B cell (primary cell): ENCODE results near the gene ST6GALNAC2. TPM values are rescaled to one million over a fixed set of nuclear protein-coding genes. Genes with fewer than 3 reads are reported as not detected.

Experiments used
- ATAC-seq: fragments of 200-7000 bp; cut with Tn5 transposase; one replicate; pipeline ENCODE4 v1.10.0; 2021; ENCODE audit warnings: low read depth, mild to moderate bottlenecking, moderate number of reproducible peaks, moderate library complexity
- CTCF ChIA-PET: fragments of 350-600 bp; sonication (Branson Sonifier 250); formaldehyde crosslinking; loops from one replicate; lab custom pipeline; 2021; ENCODE audit warnings: antibody characterized with exemption, inconsistent platforms; lab: Charles Lee
- POLR2A ChIA-PET: fragments of 350-600 bp; sonication (Branson Sonifier 250); formaldehyde crosslinking; loops from one replicate; lab custom pipeline; 2021; ENCODE audit warnings: antibody characterized with exemption; lab: Charles Lee
- DNase-seq: peaks from one replicate; pipeline ENCODE4 v3.0.0; 2013
- H2AFZ ChIP-seq: 2 replicates; pipeline ENCODE4 v1.6.1; 2012; ENCODE audit warnings: mild to moderate bottlenecking, low read depth, low read length; ENCODE audit not compliant: insufficient read depth, poor library complexity, severe bottlenecking
- H3K27ac ChIP-seq, 2 donors: 1 replicate in 1 of 2; 2 replicates in 1 of 2; pipeline ENCODE4 v1.5.1; 2012 to 2013; ENCODE audit warnings: low read length in 2 of 2, mild to moderate bottlenecking in 2 of 2, moderate library complexity in 1 of 2
- H3K27me3 ChIP-seq, 4 experiments: fragments of 200-600 bp in 1 of 4; sonication (generic) in 1 of 4; replicated peaks in 1 of 4; 1 replicate in 2 of 4; 2 replicates in 2 of 4; pipeline versions ENCODE4 v1.6.1 to v1.7.0; 2013 to 2016; ENCODE audit warnings: low read length in 3 of 4, mild to moderate bottlenecking in 2 of 4, mixed read lengths in 1 of 4, moderate library complexity in 1 of 4; ENCODE audit not compliant: insufficient read depth in 4 of 4, control insufficient read depth in 3 of 4; ENCODE audit errors: control extremely low read depth in 1 of 4
- H3K36me3 ChIP-seq, 2 experiments: replicated peaks in 1 of 2; 1 replicate in 1 of 2; 2 replicates in 1 of 2; pipeline versions ENCODE4 v1.6.1 to v1.7.1; 2013; ENCODE audit warnings: low read length in 1 of 2; ENCODE audit not compliant: insufficient read depth in 2 of 2, control insufficient read depth in 1 of 2; ENCODE audit errors: control extremely low read depth in 1 of 2, extremely low read depth in 1 of 2
- H3K4me1 ChIP-seq, 2 donors: fragments of 200-600 bp in 1 of 2; sonication (generic) in 1 of 2; 1 replicate in 1 of 2; 2 replicates in 1 of 2; pipeline versions ENCODE4 v1.5.1 to v1.6.1; 2013 to 2017; ENCODE audit warnings: low read length in 2 of 2; ENCODE audit not compliant: control insufficient read depth in 2 of 2, insufficient read depth in 2 of 2
- H3K4me2 ChIP-seq: replicated peaks from 2 replicates; pipeline ENCODE3; 2012; ENCODE audit warnings: mild to moderate bottlenecking, low read depth, low read length; ENCODE audit not compliant: poor library complexity, severe bottlenecking
- H3K4me3 ChIP-seq, 5 experiments: fragments of 200-600 bp in 1 of 5; sonication (generic) in 1 of 5; 1 replicate in 3 of 5; 2 replicates in 2 of 5; pipeline versions ENCODE4 v1.5.1 to v1.7.0; 2011 to 2016; ENCODE audit warnings: low read length in 4 of 5, mild to moderate bottlenecking in 4 of 5, low read depth in 2 of 5, control low read depth in 1 of 5, moderate library complexity in 1 of 5; ENCODE audit not compliant: insufficient read depth in 1 of 5; ENCODE audit errors: control extremely low read depth in 1 of 5, extremely low read depth in 1 of 5
- H3K79me2 ChIP-seq: fragments of 200-600 bp; sonication (generic); one replicate; pipeline ENCODE4 v1.6.0; 2016; ENCODE audit warnings: low read length; ENCODE audit not compliant: control insufficient read depth, insufficient read depth
- H3K9ac ChIP-seq: fragments of 200-600 bp; sonication (generic); 2 replicates; pipeline ENCODE4 v1.6.1; 2017; ENCODE audit warnings: mild to moderate bottlenecking, low read length, moderate library complexity
- H3K9me3 ChIP-seq, 3 donors: one replicate each; pipeline versions ENCODE4 v1.6.1 to v1.7.1; 2013; ENCODE audit warnings: low read length in 2 of 3; ENCODE audit not compliant: control insufficient read depth in 2 of 3, insufficient read depth in 1 of 3; ENCODE audit errors: control extremely low read depth in 1 of 3
- H4K20me1 ChIP-seq: 2 replicates; pipeline ENCODE4 v1.6.0; 2012; ENCODE audit warnings: mild to moderate bottlenecking, low read length; ENCODE audit not compliant: insufficient read depth, control insufficient read depth, poor library complexity, severe bottlenecking
- H3K27ac Mint-ChIP-seq: one replicate; pipeline ENCODE4 v1.8.0; 2021; ENCODE audit warnings: mixed read lengths
- H3K27me3 Mint-ChIP-seq: one replicate; pipeline ENCODE4 v1.8.0; 2021; ENCODE audit warnings: mixed read lengths
- H3K4me1 Mint-ChIP-seq: one replicate; pipeline ENCODE4 v1.8.0; 2021; ENCODE audit warnings: mixed read lengths
- H3K4me3 Mint-ChIP-seq: one replicate; pipeline ENCODE4 v1.8.0; 2021; ENCODE audit warnings: mixed read lengths
- H3K9me3 Mint-ChIP-seq: one replicate; pipeline ENCODE4 v1.8.0; 2022; ENCODE audit warnings: mixed read lengths; ENCODE audit not compliant: insufficient read depth
- CTCF ChIP-seq: fragments of 200-600 bp; IDR thresholded peaks from one replicate; pipeline ENCODE4 v1.8.0; 2022; ENCODE audit warnings: antibody characterized with exemption, mild to moderate bottlenecking
- EZH2 ChIP-seq: IDR thresholded peaks from 2 replicates; pipeline ENCODE4 v1.6.1; 2012; ENCODE audit warnings: borderline replicate concordance, low read depth, mild to moderate bottlenecking, moderate library complexity, low read length; ENCODE audit not compliant: insufficient read depth, poor library complexity, severe bottlenecking
- WGBS: methylation state at CpG from one replicate; pipeline ENCODE4 v1.1.5; 2013; ENCODE audit warnings: missing lambda C conversion rate; ENCODE audit not compliant: insufficient coverage; 5-methylcytosine and 5-hydroxymethylcytosine counted together
- intact Hi-C: fragments of 100-400 bp; cut with micrococcal nuclease; formaldehyde crosslinking; loops from one replicate; pipeline ENCODE4 v1.10.0; 2022
- polyA plus RNA-seq: library from polyadenylated mRNA; depleted of rRNA; stranded (reverse); fragments of >200 nt; gene quantifications from 2 replicates; pipeline ENCODE4 v1.2.3, GENCODE V29; 2012
- total RNA-seq, 2 donors: library from RNA; stranded (reverse); fragments of 120-200 nt in 1 of 2; gene quantifications; 1 replicate in 1 of 2; 2 replicates in 1 of 2; pipeline versions ENCODE4 v1.2.3 to v1.2.4, GENCODE V29; 2013 to 2022

ST6GALNAC2 gene
- total and polyA plus RNA-seq, 2 donors (not counting 1 experiment from before 2014, with no cell fraction given) = 0.58 to 2.7 TPM

GRCh38 chr17:76566613-76566943 lies 19.1 kb downstream of the ST6GALNAC2 start:
- H3K27ac ChIP-seq = no peak overlapping the region
- Mint-ChIP-seq H3K4me1 (peaks cover 36% of the 10 kb centered on the region), H3K4me3 (no peak overlapping the region), H3K27ac (no peak overlapping the region), H3K27me3 (no peaks in the 10 kb centered on the region), H3K9me3 (no peaks in the 10 kb centered on the region)
- WGBS = no CpG with 5 or more reads among the region's 3 CpGs
- CTCF ChIA-PET = interaction anchor here (0.7 to 3.0 kb wide), 8 partner anchors 9 to 489 kb away, joined by 3 to 19 read pairs (median 6); partner anchors contain the start of gene ST6GALNAC2
- intact Hi-C loops = no loop called here
- DNase-seq (no peak), ATAC-seq (no peak)
- H3K27me3 ChIP-seq = no peaks in the 10 kb centered on the region
- peaks cover 0 to 27% of the 10 kb centered on the region in 2 experiments for H3K36me3 ChIP-seq
- H3K4me3 ChIP-seq = no peak overlapping the region
- peaks cover 19 to 21% of the 10 kb centered on the region in 2 donors for H3K4me1 ChIP-seq
- no peak overlapping the region for H3K9ac ChIP-seq
- no peaks in the 10 kb centered on the region for H3K79me2 ChIP-seq
- H2AFZ ChIP-seq = no peak overlapping the region
- POLR2A ChIA-PET = interaction anchor here (0.7 kb wide), 1 partner anchor 1476 kb away, joined by 4 read pairs; no protein-coding TSS in a partner anchor
- H3K4me2 ChIP-seq = no peak overlapping the region
- H3K9me3 ChIP-seq = no peaks in the 10 kb centered on the region
- TF ChIP-seq CTCF (no peak), EZH2 (no peak)
- H4K20me1 ChIP-seq = peaks cover 23% of the 10 kb centered on the region

DNA sequence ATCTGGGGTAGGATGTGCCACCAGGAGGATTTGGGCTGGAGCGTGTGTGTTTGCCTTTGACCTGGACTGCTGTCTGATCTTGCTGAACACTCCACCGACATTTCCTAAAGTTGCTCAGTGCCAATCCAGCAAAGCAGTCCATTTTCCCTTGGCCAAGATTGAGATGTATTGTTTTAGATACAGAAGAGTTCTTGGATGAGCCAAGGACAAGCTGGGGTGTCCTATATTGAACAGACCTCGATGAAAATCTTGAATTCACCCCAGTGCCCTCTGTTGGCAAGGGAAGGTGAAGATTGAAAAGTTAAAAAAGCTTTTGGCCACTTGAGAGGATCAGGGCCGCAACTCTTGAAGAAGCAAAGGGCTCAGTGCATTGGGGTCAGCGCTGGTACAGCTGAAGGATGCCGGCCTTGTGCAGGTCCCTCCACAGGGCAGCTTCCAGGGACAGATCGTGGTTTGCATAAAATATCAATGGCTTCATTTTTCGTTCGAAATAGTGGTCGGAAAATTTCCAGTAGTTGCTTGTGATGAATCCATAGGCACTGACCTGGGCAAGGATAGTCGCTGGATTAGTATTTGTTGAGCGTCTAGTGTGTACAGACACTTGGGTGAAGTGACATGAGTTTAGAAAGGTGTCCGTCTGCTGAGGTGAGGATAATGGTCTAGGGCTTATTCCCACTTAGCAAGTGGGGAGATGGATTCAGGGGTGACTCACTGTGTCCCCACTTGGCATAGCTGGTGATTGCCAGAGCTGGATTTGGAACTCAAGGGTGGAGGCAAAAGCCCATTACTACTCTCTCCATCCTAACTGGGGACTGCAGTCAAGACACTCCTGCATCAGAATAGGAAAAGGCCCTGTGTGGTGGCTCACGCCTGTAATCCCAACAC lies 19.7 kb downstream of the ST6GALNAC2 start:
- H3K9me3 ChIP-seq = no peaks in the 10 kb centered on the region
- H3K79me2 ChIP-seq = peaks cover 1% of the 10 kb centered on the region
- peaks cover 23% of the 10 kb centered on the region for H4K20me1 ChIP-seq
- H3K4me2 ChIP-seq = no peak overlapping the region
- ChIA-PET CTCF (interaction anchor here (0.6 to 3.0 kb wide), 9 partner anchors 8 to 490 kb away, joined by 3 to 19 read pairs (median 4); partner anchors contain the start of gene ST6GALNAC2), POLR2A (no interaction called here)
- no peak overlapping the region for H3K4me3 ChIP-seq
- H3K27me3 ChIP-seq = no peaks in the 10 kb centered on the region
- Mint-ChIP-seq H3K4me1 (peaks cover 39% of the 10 kb centered on the region), H3K27ac (peak overlapping the region; percentile 17), H3K27me3 (no peaks in the 10 kb centered on the region), H3K4me3 (no peak overlapping the region), H3K9me3 (no peaks in the 10 kb centered on the region)
- H3K27ac ChIP-seq = no peak overlapping the region
- peaks cover 19 to 21% of the 10 kb centered on the region in 2 donors for H3K4me1 ChIP-seq
- intact Hi-C loops = no loop called here
- no peak overlapping the region for H3K9ac ChIP-seq
- DNase-seq (no peak), ATAC-seq (no peak)
- H2AFZ ChIP-seq = no peak overlapping the region
- peaks cover 0 to 31% of the 10 kb centered on the region in 2 experiments for H3K36me3 ChIP-seq
- TF ChIP-seq EZH2 (no peak), CTCF (no peak)
- 95% methylated on average over 14 of the region's 14 CpGs for WGBS
